Prostate gland (tissue), 2 donors: ENCODE data around the gene ADARB2.
"Not testable (repeated sequence)": the region's sequence is repeated elsewhere in the genome, so short reads cannot be mapped to it uniquely, and the experiment has no call there.

ENCODE experiments used
- POLR2A ChIP-seq: fragments of 450-650 bp; IDR thresholded peaks from one replicate; pipeline ENCODE4 v1.6.1; 2016; ENCODE audit warnings: antibody characterized with exemption, mild to moderate bottlenecking
- TF ChIP-seq, protein P1 (sequence below), 4 experiments: fragments of 200-600 bp in 2 of 4; fragments of 450-650 bp in 2 of 4; sonication (generic) in 2 of 4; IDR thresholded peaks; 1 replicate in 3 of 4; 2 replicates in 1 of 4; pipeline ENCODE4 v1.5.1; 2016 to 2019; ENCODE audit warnings: antibody characterized with exemption in 4 of 4, mild to moderate bottlenecking in 2 of 4, moderate library complexity in 2 of 4

DNA sequence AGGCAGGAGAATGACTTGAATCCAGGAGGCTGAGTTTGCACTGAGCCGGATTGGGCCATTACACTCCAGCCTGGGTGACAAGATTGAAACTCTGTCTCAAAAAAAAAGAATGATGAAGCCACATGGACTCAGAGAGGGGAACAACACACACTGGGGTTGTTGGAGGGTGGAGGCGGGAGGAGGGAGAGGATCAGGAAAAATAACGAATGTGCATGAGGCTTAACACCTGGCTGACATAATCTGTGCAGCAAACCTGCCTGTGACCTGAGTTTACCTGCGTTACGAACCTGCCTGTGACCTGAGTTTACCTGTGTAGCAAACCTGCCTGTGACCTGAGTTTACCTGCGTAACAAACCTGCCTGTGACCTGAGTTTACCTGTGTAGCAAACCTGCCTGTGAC lies 277.7 kb downstream of the ADARB2 start:
- not testable (repeated sequence) for TF ChIP-seq POLR2A
- TF ChIP-seq, protein P1, sequence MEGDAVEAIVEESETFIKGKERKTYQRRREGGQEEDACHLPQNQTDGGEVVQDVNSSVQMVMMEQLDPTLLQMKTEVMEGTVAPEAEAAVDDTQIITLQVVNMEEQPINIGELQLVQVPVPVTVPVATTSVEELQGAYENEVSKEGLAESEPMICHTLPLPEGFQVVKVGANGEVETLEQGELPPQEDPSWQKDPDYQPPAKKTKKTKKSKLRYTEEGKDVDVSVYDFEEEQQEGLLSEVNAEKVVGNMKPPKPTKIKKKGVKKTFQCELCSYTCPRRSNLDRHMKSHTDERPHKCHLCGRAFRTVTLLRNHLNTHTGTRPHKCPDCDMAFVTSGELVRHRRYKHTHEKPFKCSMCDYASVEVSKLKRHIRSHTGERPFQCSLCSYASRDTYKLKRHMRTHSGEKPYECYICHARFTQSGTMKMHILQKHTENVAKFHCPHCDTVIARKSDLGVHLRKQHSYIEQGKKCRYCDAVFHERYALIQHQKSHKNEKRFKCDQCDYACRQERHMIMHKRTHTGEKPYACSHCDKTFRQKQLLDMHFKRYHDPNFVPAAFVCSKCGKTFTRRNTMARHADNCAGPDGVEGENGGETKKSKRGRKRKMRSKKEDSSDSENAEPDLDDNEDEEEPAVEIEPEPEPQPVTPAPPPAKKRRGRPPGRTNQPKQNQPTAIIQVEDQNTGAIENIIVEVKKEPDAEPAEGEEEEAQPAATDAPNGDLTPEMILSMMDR (IDR thresholded peaks at IDR 0.05) = not testable (repeated sequence)
